Measurements from ENCODE around the gene CYP20A1.

DNA sequence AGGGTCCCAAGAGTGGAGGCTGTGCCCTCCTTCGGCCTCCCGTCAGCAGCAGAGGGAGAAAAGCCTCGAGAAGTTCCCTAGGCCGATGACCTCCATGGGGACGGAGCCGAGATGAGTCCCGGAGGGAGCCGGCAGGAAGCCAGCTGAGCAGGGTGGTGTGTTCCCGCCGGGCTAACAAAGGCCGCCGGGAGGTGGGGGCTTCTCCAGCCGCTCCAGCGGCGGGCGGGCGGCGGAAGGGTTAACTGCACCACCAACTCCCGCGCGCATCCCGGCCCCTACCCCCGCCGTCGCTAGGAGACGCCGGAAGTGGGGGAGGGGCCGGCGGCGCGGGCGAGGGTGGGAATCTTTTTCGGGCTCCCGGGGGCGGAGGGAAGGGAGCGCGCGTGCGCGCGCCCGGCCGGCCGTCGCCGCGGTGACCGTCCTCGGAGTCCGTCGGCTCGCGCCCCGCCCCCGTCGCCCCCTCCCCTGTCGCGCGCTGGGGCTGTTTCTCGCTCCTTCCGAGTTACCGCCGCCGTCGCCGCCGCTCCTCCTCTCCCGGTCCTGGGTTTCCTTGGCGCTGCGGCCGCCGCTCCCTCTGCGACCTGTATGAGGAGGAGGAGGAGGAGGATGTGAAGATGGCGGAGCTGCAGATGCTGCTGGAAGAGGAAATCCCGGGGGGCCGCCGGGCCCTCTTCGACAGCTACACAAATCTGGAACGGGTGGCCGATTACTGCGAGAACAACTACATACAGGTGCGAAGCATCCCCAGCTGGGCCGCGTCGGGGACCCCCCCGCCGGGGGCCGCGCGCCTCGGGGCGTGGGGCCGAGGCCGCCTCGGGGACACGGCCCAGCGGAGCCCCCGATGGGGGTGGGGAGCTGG is 89.3 kb downstream of the CYP20A1 start, which contains the start of gene ABI2:
- TF ChIP-seq CTCF (conservative IDR thresholded peaks at IDR 0.05 in 1 of 2, IDR thresholded peaks at IDR 0.05 in 1 of 2; ENCODE audit: low read depth in 1 of 2, low read length in 2 of 2) (no peak), EZH2 (IDR thresholded peaks at IDR 0.05; ENCODE audit: low read length, missing control alignments) (no peak)

All from fibroblast of lung (primary cell).